ENCODE data around the gene BCR. TPM values are rescaled to one million over a fixed set of nuclear protein-coding genes. Genes with fewer than 3 reads are reported as not detected.

Gene BCR
- total and polyA plus RNA-seq, 2 donors = 17.9 to 22.8 TPM

- Histone ChIP-seq H3K27me3 (ENCODE audit: control insufficient read depth in 2 of 2, insufficient read depth in 1 of 2, low read length in 1 of 2) (no peaks in the 10 kb centered on the region), H3K9me3 (ENCODE audit: control insufficient read depth in 2 of 2, insufficient read depth in 1 of 2, low read length in 1 of 2) (peaks cover 0 to 5% of the 10 kb centered on the region in 2 donors), H3K4me1 (ENCODE audit: control insufficient read depth in 2 of 2, insufficient read depth in 2 of 2, low read length in 2 of 2) (peaks cover 5 to 24% of the 10 kb centered on the region in 2 donors), H3K36me3 (ENCODE audit: control insufficient read depth in 2 of 2, insufficient read depth in 2 of 2, low read length in 1 of 2) (peaks cover 4 to 7% of the 10 kb centered on the region in 2 donors), H3K4me3 (ENCODE audit: low read length in 2 of 2) (no peak overlapping the region), H3K27ac (ENCODE audit: low read depth in 1 of 2, low read length in 1 of 2) (no peak overlapping the region)
- 61% methylated on average over 11 of the region's 11 CpGs for WGBS
- no peak for DNase-seq (ENCODE audit: low read depth in 6 of 9, low spot score in 9 of 9)
Observed at GRCh38 chr22:23233084-23233531, 52.8 kb downstream of the BCR start.

GRCh38 chr22:23233752-23234408 is 53.6 kb downstream of the BCR start:
- WGBS = 96% methylated on average over 10 of the region's 10 CpGs
- no peak overlapping the region for H3K4me3 ChIP-seq (ENCODE audit: low read length in 2 of 2)
- peaks cover 5 to 28% of the 10 kb centered on the region in 2 donors for H3K4me1 ChIP-seq (ENCODE audit: control insufficient read depth in 2 of 2, insufficient read depth in 2 of 2, low read length in 2 of 2)
- peaks cover 4 to 7% of the 10 kb centered on the region in 2 donors for H3K36me3 ChIP-seq (ENCODE audit: control insufficient read depth in 2 of 2, insufficient read depth in 2 of 2, low read length in 1 of 2)
- H3K27ac ChIP-seq (ENCODE audit: low read depth in 1 of 2, low read length in 1 of 2) = no peak overlapping the region
- no peak for DNase-seq (ENCODE audit: low read depth in 6 of 9, low spot score in 9 of 9)
- no peaks in the 10 kb centered on the region for H3K27me3 ChIP-seq (ENCODE audit: control insufficient read depth in 2 of 2, insufficient read depth in 1 of 2, low read length in 1 of 2)
- H3K9me3 ChIP-seq (ENCODE audit: control insufficient read depth in 2 of 2, insufficient read depth in 1 of 2, low read length in 1 of 2) = peaks cover 0 to 5% of the 10 kb centered on the region in 2 donors

DNA sequence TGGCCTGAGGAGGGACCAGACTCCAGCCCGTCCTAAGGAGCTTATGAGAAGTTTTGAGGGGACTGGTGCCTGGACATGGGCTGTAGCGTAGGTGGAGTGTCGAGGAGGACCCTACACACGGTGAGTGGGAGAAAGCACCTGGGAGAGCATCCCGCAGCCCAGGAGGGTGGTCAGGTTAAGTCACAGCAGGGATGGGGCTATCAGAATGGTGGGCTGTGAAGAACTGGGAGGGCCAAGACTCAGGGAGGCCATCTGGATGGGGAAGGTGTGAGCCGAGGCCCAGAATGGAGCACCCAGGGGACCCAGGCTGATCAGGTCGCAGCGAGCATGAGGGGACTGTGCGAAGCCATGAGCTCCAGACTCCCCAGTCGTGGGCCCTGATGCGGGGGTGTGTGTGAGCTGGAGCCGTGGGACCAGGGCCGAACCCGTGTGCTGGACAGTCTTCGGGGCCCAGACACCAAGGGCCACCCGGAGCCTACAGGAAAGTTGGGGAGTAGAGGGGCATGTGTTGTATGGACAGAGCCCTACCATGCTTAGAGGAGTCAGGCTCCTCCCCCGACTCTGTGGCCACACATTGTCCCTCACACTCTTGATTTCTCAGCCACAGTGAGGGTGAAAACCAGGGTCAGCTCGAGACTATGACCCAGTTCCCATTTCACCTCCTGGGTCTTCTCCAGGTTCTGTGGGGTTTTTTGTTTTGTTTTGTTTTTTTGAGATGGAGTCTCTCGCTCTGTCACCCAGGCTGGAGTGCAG is 54.3 kb downstream of the BCR start:
- Histone ChIP-seq H3K9me3 (ENCODE audit: control insufficient read depth in 2 of 2, insufficient read depth in 1 of 2, low read length in 1 of 2) (peaks cover 2% of the 10 kb centered on the region in 2 donors), H3K4me1 (ENCODE audit: control insufficient read depth in 2 of 2, insufficient read depth in 2 of 2, low read length in 2 of 2) (peaks cover 5 to 28% of the 10 kb centered on the region in 2 donors)

GRCh38 chr22:23235425-23235824 is 55.1 kb downstream of the BCR start:
- Histone ChIP-seq H3K27me3 (ENCODE audit: control insufficient read depth in 2 of 2, insufficient read depth in 1 of 2, low read length in 1 of 2) (no peaks in the 10 kb centered on the region), H3K4me3 (ENCODE audit: low read length in 2 of 2) (no peak overlapping the region), H3K4me1 (ENCODE audit: control insufficient read depth in 2 of 2, insufficient read depth in 2 of 2, low read length in 2 of 2) (peaks cover 5 to 28% of the 10 kb centered on the region in 2 donors), H3K9me3 (ENCODE audit: control insufficient read depth in 2 of 2, insufficient read depth in 1 of 2, low read length in 1 of 2) (peaks cover 0 to 2% of the 10 kb centered on the region in 2 donors), H3K27ac (ENCODE audit: low read depth in 1 of 2, low read length in 1 of 2) (no peak overlapping the region), H3K36me3 (ENCODE audit: control insufficient read depth in 2 of 2, insufficient read depth in 2 of 2, low read length in 1 of 2) (peaks cover 4 to 7% of the 10 kb centered on the region in 2 donors)
- no peak for DNase-seq (ENCODE audit: low read depth in 6 of 9, low spot score in 9 of 9)
- WGBS = 97% methylated on average over 3 of the region's 3 CpGs

More for the DNA sequence above, 54.3 kb downstream of the BCR start:
- H3K36me3 ChIP-seq (ENCODE audit: control insufficient read depth in 2 of 2, insufficient read depth in 2 of 2, low read length in 1 of 2) = peaks cover 4 to 12% of the 10 kb centered on the region in 2 donors
- H3K4me3 ChIP-seq (ENCODE audit: low read length in 2 of 2) = no peak overlapping the region
- 99% methylated on average over 19 of the region's 19 CpGs for WGBS
- H3K27me3 ChIP-seq (ENCODE audit: control insufficient read depth in 2 of 2, insufficient read depth in 1 of 2, low read length in 1 of 2) = no peaks in the 10 kb centered on the region
- H3K27ac ChIP-seq (ENCODE audit: low read depth in 1 of 2, low read length in 1 of 2) = no peak overlapping the region
- no peak for DNase-seq (ENCODE audit: low read depth in 6 of 9, low spot score in 9 of 9)

DNA sequence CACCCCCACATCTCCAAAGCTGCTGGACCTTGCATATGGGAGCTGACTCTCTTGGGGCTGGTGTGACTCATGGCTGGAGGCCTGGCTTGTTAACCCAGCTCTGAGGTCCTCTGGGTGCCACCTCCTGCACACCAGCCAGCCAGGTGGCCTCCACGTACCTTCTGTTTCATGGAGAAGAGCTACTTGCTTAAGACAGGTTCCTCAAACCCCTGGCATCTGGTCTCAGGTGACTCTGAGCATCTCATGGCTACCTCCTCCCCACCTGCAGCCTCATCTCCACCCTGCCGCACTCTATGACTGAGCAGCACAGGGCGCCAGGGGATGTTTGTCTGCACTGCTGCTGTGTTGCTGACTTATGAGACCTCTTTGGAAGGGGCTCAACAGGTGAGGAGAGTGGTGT is 55.7 kb downstream of the BCR start:
- Histone ChIP-seq H3K27ac (ENCODE audit: low read depth in 1 of 2, low read length in 1 of 2) (no peak overlapping the region), H3K4me3 (ENCODE audit: low read length in 2 of 2) (no peak overlapping the region), H3K9me3 (ENCODE audit: control insufficient read depth in 2 of 2, insufficient read depth in 1 of 2, low read length in 1 of 2) (peaks cover 0 to 2% of the 10 kb centered on the region in 2 donors), H3K4me1 (ENCODE audit: control insufficient read depth in 2 of 2, insufficient read depth in 2 of 2, low read length in 2 of 2) (peaks cover 8 to 32% of the 10 kb centered on the region in 2 donors), H3K27me3 (ENCODE audit: control insufficient read depth in 2 of 2, insufficient read depth in 1 of 2, low read length in 1 of 2) (no peaks in the 10 kb centered on the region), H3K36me3 (ENCODE audit: control insufficient read depth in 2 of 2, insufficient read depth in 2 of 2, low read length in 1 of 2) (peaks cover 0 to 7% of the 10 kb centered on the region in 2 donors)
- DNase-seq (ENCODE audit: low read depth in 6 of 9, low spot score in 9 of 9) = no peak
- WGBS = 97% methylated on average over 3 of the region's 3 CpGs

DNA sequence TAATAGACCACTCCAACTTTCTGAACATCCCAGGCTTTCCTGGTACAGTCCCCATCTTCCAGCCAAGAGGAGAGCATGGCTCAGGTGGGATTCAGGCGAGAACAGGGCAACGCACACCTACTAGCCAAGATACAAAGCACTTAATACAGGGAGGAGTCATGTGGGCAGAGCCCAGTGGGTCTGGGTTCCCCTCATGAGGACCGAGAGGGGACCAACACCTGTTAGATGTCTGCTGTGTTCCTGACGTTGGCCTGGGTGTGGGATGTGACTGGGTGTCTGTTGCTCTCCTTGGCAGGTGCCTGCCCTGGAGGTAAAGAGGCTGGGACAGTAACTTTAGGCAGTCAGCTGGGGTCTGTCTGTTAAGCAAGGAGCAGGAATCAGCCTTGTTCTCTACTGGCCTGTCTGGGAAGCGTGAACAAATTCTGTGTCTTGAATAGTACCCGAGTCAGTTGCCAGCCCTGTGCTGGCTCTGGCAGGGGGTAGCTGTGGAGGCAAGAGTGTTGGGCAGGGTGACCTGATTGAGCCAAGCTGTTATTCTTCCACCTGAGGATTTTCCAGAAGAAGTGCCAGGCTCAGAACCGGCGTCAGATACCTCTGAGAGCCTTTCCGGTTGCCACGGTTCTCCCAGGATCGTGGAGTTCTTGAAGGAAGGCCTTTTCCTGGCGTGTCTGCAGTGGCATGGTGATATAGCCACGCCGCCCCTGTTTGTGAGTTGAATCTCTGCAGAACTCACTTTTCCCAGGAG is 56.3 kb downstream of the BCR start:
- Histone ChIP-seq H3K36me3 (ENCODE audit: control insufficient read depth in 2 of 2, insufficient read depth in 2 of 2, low read length in 1 of 2) (peaks cover 0 to 7% of the 10 kb centered on the region in 2 donors), H3K4me3 (ENCODE audit: low read length in 2 of 2) (no peak overlapping the region), H3K9me3 (ENCODE audit: control insufficient read depth in 2 of 2, insufficient read depth in 1 of 2, low read length in 1 of 2) (peaks cover 0 to 2% of the 10 kb centered on the region in 2 donors), H3K4me1 (ENCODE audit: control insufficient read depth in 2 of 2, insufficient read depth in 2 of 2, low read length in 2 of 2) (peaks cover 8 to 37% of the 10 kb centered on the region in 2 donors), H3K27ac (ENCODE audit: low read depth in 1 of 2, low read length in 1 of 2) (no peak overlapping the region), H3K27me3 (ENCODE audit: control insufficient read depth in 2 of 2, insufficient read depth in 1 of 2, low read length in 1 of 2) (no peaks in the 10 kb centered on the region)
- WGBS = 87% methylated on average over 14 of the region's 14 CpGs
- DNase-seq (ENCODE audit: low read depth in 6 of 9, low spot score in 9 of 9) = no peak

DNA sequence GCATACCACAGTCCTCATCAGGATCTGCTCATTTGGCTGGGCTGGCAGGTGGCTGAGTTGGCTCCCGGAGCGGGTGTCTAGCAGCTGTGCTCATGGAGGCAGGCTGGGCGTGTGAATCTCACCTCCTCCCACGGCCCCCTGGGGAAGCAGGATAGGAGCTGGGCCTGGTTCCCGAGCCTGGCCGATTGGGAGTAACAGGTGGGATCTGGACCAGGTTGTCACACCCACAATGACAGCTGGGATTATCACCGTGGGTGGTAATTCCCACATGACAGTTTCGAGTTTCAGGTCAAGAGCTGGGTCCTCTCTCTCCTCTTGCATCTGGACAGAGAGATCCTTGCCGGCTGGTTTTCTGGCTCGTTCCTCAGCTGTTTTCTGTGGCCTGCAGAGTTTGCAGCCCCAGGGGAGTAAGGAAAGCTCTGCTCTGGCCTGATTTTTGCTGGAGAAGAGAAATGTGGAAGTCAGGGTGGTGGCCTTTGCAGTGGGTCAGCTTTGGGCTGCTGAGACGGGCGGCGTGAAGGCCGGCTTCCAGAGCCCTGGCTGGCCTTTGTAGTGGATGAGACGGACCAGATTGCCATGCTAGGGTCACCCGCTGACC is 57.0 kb downstream of the BCR start:
- Histone ChIP-seq H3K27ac (ENCODE audit: low read depth in 1 of 2, low read length in 1 of 2) (no peak overlapping the region), H3K4me1 (ENCODE audit: control insufficient read depth in 2 of 2, insufficient read depth in 2 of 2, low read length in 2 of 2) (peaks cover 13 to 42% of the 10 kb centered on the region in 2 donors), H3K27me3 (ENCODE audit: control insufficient read depth in 2 of 2, insufficient read depth in 1 of 2, low read length in 1 of 2) (no peaks in the 10 kb centered on the region), H3K9me3 (ENCODE audit: control insufficient read depth in 2 of 2, insufficient read depth in 1 of 2, low read length in 1 of 2) (peaks cover 1 to 2% of the 10 kb centered on the region in 2 donors), H3K4me3 (ENCODE audit: low read length in 2 of 2) (no peak overlapping the region), H3K36me3 (ENCODE audit: control insufficient read depth in 2 of 2, insufficient read depth in 2 of 2, low read length in 1 of 2) (peaks cover 0 to 7% of the 10 kb centered on the region in 2 donors)
- peak in 1 of 9 donors; percentile 37 for DNase-seq (ENCODE audit: low read depth in 6 of 9, low spot score in 9 of 9)
- 77% methylated on average over 16 of the region's 16 CpGs for WGBS

DNA sequence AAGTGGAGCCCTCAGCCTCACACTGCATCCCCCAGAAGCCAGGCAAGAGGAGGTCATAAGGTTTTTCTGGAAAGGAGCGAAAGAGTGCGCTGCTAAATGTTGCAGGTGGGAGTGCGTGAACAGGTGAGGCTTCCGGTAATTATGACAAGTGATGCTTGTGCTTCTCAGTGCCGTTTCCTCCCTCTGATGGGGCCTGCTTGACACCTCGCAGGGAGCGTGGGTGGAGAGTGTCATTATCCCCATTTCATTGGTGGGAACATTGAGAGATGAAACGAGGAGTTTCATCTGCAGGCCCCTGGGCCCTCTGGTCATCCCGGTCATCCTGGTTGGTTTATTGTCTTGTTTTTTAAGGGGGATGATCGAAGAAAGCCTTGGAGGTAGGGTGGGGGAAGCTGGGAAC is 57.5 kb downstream of the BCR start:
- no peak for DNase-seq (ENCODE audit: low read depth in 6 of 9, low spot score in 9 of 9)
- Histone ChIP-seq H3K36me3 (ENCODE audit: control insufficient read depth in 2 of 2, insufficient read depth in 2 of 2, low read length in 1 of 2) (peaks cover 0 to 7% of the 10 kb centered on the region in 2 donors), H3K4me1 (ENCODE audit: control insufficient read depth in 2 of 2, insufficient read depth in 2 of 2, low read length in 2 of 2) (peaks cover 18 to 47% of the 10 kb centered on the region in 2 donors), H3K27me3 (ENCODE audit: control insufficient read depth in 2 of 2, insufficient read depth in 1 of 2, low read length in 1 of 2) (no peaks in the 10 kb centered on the region), H3K27ac (ENCODE audit: low read depth in 1 of 2, low read length in 1 of 2) (no peak overlapping the region), H3K9me3 (ENCODE audit: control insufficient read depth in 2 of 2, insufficient read depth in 1 of 2, low read length in 1 of 2) (peaks cover 2 to 3% of the 10 kb centered on the region in 2 donors), H3K4me3 (ENCODE audit: low read length in 2 of 2) (no peak overlapping the region)
- 94% methylated on average over 10 of the region's 10 CpGs for WGBS
